Endometrial microvascular endothelial cells (primary cell): ENCODE measurements around the gene CNTNAP2. TPM values are rescaled to one million over a fixed set of nuclear protein-coding genes. Genes with fewer than 3 reads are reported as not detected.
"Not testable (repeated sequence)": the region's sequence is repeated elsewhere in the genome, so short reads cannot be mapped to it uniquely, and the experiment has no call there.

ENCODE experiments used
- in situ Hi-C: cut with HindIII; loops from 2 replicates; pipeline ENCODE4 v1.10.0; 2017; ENCODE audit warnings: low sequenced_read_pairs, low pct_unique_long_range_greater_than_20kb; ENCODE audit errors: inconsistent ontology term
- total RNA-seq: library from RNA; depleted of rRNA; stranded (reverse); fragments of >200 nt; gene quantifications from one replicate; pipeline ENCODE4 v1.2.3, GENCODE V29; 2015; ENCODE audit errors: inconsistent ontology term

Gene CNTNAP2
- total RNA-seq, 1 donor from 2014 or later, result not detected

DNA sequence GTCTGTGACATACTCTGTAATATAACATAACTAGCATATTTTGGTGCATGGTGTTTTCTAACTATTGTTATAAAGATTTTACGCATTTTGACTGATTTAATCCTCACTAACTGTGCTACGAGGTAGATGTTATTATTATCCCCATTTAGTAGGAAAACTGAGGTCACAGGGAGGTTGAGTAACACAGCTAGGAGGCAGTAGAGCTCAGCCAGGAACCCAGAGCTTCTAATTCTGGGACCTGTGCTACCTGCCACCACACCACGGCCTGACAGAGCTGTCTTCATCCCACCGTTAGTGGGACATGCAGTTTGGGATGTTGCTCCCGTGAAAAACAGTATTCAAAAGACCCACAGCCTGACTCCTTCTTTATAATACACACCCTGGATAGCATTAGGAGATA lies 962.5 kb downstream of the CNTNAP2 start:
- in situ Hi-C loops, result no loop called here

DNA sequence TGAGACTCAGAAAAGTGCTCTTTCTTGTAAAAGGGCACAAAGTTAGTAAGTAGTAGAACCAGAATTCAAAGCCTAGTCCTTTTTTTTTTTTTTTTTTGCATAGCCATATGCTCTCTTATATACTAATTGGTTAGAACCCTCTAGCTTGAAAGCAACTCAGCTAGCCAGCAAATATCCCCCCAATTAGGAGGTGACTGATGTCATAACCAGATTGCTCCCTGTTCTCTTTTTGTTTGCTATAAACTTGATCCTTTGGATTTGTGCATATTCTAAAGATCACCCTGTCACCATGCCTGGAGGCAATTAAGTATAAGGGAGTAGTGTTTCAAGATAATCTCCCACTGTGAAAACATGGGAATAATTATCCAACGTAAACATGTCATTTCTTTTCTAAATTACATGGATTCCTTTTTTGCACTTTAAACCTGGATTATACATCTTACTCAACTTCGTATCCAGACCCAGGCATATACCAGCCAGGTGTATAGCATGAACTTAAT lies 963.4 kb downstream of the CNTNAP2 start:
- in situ Hi-C loops, result no loop called here

DNA sequence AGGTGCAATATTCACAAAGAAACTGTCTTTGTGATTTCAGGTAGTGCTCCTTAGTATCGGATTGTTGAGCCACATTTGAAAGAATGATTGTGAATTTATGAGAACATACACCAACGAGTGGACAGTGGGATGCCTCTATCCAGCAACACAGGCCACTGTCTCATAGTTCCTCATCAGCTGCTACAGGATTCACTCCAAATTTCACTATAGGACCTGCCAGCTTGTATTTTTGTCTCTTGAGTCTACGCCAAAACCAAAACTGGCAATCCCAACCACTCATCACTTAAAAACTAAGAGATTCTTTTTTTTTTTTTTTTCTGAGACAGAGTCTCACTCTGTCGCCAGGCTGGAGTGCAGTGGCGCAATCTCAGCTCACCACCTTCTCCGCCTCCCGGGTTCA lies 964.5 kb downstream of the CNTNAP2 start:
- in situ Hi-C loops, result no loop called here

DNA sequence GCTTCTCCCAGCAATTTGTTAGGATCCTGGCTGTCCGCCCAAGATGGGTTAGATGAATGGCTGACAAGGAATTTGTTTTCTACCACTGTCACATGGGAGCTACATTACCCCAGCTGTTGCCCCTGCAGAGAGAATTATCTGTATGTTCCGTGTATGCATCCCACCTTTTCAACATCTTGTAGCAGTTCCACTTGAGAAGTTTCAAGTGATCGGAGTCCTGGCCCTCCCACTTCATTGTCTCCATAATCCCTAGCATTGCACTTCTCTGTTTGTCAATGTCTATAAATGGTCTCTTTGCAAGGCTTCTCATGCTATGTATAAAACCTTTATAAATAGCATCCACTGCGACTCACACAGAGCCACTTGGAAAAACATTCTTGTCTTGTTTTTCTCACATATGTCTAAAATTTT lies 972.5 kb downstream of the CNTNAP2 start:
- in situ Hi-C loops, result no loop called here

DNA sequence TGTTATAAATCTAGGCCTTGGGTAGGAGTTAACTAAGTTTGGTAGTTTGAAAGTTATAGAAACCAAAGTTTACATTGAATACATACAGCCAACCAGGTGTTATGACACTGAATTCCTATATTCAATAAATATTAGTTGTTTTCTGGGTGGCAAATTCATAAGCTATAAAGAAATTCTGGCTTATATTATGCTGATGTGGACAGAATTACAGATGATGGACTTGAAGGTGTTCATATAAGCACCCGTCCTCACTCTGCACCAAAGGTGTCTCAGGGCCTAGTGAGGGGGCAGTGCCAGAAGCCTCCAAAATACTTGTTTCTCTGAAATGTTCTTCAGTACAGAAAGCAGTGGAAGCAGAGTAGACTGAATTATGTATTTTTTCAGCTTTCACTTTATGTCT lies 973.0 kb downstream of the CNTNAP2 start:
- in situ Hi-C loops, result no loop called here

DNA sequence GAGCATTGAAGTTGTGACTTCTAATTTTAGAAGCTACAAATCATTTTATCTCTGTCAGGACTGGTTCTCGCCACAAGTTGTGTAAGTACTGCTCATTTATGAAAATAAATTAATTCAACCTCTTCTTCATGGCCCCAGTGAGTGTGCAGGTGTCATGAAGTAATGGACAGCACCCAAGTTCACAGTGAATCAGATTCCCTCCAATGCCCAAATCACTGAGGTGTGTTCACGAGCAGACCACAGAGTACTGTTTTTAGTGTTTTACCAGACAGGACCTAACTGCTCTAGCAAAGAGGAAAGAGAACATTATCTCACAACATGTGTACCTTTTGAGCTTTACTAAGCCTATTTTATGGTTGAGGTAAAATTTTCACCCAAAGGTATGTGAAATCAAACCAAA lies 980.0 kb downstream of the CNTNAP2 start:
- in situ Hi-C loops, result no loop called here

DNA sequence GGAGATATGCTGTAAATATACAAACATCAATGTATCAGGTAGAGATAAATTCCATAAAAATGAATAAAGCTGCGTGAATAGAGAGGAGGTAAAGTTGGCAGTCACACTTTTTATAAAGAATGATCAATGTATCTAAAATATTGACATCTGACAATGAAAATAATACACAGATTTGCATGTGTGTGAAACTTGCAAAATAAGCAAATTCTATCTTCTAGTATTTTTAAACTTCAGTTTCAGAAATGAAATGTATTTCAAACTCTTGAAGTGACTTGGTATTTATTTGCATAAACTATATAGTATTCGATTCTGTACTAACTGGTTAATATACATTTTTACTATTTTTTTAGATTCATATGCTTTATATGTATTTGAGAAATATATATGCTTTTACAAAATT lies 986.6 kb downstream of the CNTNAP2 start:
- in situ Hi-C loops, result no loop called here

DNA sequence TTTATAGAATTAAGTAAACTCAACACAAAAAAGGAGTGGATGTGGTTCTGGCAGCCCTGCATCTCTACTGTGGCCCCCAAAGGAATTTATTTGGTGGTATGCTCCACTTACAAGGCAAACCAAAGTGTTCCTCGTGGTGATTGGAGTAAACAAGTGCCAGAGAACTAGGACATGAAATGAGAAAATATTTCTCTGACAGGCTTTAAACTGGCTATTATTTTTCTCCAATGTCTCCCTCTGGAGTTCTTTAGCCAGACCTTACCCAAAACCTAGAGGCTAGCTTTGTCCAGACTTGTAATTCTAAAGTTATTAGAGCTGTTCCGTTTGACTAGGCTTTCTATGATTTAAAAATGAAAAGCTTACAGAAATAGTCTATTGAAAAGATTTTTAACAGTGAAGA lies 990.1 kb downstream of the CNTNAP2 start:
- in situ Hi-C loops, result no loop called here

DNA sequence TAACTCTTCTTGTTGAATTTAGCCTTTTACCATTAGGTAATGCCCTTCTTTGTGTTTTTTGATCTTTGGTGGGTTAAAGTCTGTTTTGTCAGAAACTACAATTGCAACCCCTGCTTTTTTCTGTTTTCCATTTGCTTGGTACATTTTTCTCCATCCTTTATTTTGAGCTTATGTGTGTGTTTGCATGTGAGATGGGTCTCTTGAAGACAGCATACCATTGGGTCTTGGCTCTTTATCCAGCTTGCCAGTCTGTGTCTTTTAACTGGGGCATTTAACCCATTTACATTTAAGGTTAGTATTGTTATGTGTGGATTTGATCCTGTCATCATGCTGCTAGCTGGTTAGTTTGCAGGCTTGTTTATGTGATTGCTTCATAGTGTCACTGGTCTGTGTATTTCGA lies 997.9 kb downstream of the CNTNAP2 start:
- in situ Hi-C loops, result not testable (repeated sequence)

DNA sequence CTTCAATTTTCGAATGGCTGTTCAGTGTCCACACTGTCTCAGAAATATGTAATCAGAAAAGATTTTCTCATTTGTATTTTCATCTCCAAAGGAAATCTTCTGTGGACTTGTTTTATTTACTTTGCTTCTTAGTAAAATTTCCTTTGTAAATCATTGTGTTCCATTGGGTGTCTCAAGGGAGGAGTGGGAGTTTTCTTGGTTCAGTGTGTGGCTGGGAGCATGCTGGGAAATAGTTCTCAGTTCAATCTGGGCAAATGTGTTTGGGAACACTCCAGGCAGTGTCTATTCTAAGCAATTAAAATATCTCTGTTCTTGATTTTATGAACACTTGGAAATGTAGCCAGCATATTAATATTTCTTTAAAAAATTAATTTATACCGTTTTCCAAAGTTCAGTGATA lies 1019.8 kb downstream of the CNTNAP2 start:
- in situ Hi-C loops, result no loop called here

DNA sequence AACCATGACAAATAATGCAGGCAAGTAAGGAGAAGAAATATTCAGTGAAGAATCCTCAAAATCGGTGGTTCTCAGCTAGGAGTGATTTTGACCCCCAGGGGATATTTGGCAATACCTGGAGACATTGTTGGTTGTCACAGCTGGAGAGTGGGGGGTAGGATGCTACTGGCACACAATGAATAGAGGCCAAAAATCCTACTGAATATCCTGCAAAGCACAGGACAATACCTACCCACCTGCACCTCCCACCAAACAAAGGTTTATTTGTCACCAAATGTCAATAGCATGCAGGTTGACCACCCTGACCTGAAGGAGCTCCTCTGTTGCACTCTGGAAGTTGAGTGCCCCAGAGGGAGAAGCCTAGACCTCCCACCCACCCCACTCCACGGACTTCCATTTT lies 1028.6 kb downstream of the CNTNAP2 start:
- in situ Hi-C loops, result no loop called here

DNA sequence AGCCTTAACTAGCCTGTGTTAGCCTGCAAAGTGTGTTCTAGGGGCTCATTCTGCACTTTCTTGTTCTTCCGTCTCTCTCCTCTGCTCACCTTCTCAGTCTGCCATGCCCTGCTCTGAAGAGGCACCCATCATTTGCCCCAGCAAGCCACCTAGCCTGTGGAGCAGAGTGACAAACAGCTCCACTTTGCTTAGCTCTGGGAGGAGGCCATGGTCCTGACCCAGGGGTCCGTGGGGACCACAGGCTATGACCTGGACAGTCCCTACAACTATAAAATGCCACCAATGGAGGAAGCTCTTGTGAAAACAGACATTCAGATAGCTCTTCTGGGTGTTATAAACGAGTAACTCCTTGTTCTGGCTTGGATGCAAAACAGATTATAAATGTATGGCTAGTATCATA lies 1029.6 kb downstream of the CNTNAP2 start:
- in situ Hi-C loops, result no loop called here

DNA sequence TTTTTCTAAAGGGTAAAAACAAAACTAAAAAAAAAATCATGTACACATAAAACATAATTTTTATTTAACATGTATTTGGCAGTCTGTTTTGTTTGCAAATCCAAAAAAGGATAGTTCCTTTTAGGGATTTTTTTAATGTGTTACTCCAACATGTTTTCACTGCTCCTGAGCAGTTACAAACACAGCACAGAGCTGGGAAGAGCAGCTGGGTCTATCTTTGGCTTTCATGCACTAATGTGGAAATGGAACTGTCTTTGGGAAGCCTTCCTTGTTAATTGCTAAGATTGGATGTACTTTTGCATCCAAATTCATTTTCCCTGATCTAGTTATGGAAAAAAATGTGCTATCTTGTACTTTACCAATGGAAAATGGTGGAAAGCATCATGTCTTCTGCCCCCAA lies 1035.1 kb downstream of the CNTNAP2 start:
- in situ Hi-C loops, result no loop called here

DNA sequence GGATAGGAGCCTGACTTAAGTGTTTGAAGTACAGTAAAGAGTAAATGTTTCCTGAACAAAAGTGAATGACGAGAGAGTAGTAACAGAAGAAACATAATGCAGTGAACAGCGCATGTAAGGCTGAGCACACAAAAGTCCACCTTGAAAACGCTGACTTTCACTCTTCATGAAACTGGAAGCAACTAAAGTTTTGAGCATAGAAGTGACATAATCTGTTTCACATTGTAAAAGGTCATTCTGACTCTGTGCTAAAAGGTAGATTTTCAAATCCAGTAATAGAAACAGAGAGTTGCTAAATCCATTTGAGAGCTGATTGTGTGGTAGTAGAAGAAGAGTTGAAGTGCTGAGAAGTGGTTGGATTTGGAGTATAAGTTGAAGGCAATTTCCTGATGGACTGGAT lies 1037.0 kb downstream of the CNTNAP2 start:
- in situ Hi-C loops, result no loop called here

DNA sequence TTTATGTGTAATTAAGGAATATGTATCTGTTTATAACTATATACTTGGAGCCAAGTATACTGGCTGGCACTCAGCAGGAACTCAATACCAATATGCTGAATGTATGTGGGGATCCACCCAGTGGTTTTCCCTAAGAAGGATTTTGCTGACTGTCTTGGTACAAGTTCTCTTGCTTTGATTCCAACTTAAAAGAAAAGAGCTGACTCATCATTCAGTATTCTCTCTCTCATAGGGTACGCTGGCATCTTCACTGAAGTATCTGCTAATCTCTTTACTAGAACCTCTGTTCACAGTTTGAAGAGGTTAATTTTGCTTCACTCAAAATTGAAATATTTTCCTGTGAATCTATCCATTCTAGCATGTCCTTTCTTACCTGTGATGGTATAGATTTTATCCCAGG lies 1044.8 kb downstream of the CNTNAP2 start:
- in situ Hi-C loops, result no loop called here

DNA sequence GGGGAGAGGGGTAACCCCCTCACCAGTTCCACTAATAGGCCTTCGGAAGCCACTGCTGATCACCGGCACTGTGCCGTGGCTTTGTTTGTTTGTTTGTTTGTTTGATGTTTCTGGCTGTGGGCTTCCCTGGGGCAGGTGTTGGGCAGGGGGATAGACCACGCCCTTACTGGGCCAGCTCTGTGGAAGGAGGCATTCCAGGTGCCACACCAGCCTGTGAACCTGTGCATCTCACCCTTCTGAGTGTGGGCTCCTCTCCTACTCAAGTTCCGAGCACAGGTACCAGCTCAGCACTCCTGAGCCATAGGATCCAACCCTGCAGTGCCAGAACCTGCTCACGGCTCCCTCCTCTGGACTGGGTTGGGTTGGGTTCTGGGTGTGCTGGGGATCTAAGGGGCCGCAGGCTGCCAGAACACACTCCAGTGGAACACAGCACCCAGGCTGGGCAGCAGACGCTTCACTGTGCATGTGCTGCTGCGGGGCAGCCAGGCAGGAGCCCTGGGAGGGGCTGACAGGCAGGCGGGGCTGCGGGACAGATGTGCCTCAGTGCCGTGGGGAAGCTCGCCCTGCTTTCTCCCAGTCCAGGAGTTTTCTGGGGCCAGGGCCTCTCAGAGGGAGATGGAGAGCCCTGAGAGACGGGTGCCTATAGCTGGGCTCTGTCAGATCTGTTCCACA lies 1053.9 kb downstream of the CNTNAP2 start:
- in situ Hi-C loops, result no loop called here

DNA sequence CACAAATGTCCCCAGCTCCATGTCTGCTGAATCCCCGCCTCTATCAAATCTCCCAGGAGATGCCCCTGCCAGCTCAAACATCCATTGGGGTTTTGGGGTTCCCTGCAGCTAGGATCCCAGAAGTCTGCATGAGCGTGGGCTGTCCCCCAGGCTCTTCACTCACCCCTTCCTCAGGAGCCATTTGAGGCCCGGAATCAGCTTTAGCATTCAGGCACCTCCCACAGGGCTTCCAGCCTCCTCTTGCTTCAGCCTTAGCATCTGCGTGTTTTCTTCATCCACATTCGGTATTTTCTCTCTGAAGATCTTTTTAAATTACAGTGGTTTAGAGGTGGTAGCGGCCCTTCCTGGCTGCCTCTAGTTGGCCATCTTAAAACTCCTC lies 1054.4 kb downstream of the CNTNAP2 start:
- in situ Hi-C loops, result no loop called here

DNA sequence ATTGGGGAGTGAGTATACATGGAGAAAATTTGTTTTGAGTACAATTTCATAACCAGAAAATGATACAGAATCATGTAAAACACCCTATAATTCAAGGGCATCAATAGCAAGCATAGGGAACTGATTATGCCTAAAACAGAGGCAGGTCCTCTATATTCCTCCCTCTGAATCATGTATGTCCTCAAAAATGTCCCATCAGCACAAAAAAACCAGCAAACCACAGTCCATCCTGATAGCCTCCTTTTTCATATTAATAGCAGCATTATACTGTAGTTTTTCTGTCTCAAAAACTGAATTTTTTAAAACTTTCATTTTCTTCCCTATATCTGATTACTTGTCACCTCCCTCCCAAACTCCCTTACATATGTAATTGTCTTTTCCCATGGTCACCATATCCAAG lies 1057.3 kb downstream of the CNTNAP2 start:
- in situ Hi-C loops, result no loop called here

DNA sequence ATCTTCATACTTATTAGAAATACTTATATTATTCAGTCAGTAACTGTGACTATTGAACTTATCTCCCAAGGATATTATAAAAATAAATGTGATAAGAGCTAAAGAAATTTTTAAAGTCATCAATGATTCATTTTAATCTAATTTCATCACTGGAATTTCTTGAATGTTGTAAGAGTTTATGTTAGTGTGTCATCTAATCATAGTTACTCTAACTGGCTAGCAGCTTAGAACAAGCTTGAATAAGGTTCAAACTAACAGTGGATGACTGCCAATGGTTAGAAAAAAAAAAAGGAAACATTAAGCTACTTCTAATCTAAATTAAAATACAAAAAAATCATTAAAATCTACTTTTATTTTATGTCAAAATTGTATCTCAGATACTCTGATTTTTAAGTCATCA lies 1066.3 kb downstream of the CNTNAP2 start:
- in situ Hi-C loops, result no loop called here

DNA sequence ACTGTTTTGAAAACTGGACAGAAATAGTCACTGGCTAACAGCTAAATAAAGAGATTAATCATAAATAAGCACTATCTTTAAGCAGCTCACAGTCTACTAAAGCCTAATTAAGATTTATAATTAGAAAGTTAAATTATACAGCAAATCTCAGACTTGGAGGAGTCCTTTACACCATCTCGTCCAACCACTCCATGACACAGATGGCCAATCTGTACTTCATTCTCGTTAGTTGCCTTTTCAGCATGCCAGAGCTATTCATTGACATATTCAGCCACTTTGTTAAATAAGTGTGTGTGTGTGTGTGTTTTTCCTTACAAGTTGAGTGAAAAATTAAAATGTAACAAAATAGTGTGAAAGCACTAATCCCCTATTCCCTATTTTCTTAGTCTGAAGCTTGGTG lies 1066.7 kb downstream of the CNTNAP2 start:
- in situ Hi-C loops, result no loop called here

DNA sequence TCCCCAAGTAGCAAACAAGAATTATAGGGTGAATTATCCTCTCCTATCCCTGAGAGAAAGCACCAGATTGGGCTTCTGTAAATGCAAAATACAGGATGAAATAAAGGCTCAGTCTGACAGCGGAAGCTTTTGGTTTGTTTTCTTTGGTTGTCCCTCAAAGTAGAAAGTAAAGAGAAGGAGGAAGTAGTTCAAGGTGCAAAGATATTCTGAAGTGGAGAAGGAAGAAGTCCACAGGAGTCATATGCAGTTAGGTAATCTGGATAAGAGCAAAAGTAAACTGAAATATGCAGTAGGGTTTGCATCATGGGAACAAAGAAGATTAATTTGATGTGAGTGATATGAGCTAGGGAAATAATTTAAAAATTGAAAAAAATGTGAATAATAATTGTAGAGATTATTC lies 1071.9 kb downstream of the CNTNAP2 start:
- in situ Hi-C loops, result no loop called here
